H1 (cell line): Measurements from ENCODE around the gene OR6N1. TPM values are rescaled to one million over a fixed set of nuclear protein-coding genes. Genes with fewer than 3 reads are reported as not detected.

Source experiments
- CTCF ChIA-PET: fragments of 300-600 bp; sonication (Branson Sonifier 250); formaldehyde crosslinking; loops from one replicate; lab custom pipeline; 2021; ENCODE audit not compliant: partially characterized antibody; lab: Charles Lee
- POLR2A ChIA-PET: fragments of 300-600 bp; sonication (Branson Sonifier 250); formaldehyde crosslinking; loops from one replicate; lab custom pipeline; 2021; ENCODE audit warnings: inconsistent platforms; ENCODE audit not compliant: partially characterized antibody; lab: Charles Lee
- DNase-seq, 2 experiments: peaks; one replicate each; pipeline versions ENCODE4 v3.0.0 to v3.0.0-alpha.2; 2010 to 2022; ENCODE audit warnings: low spot score in 2 of 2, low read depth in 1 of 2, mixed read lengths in 1 of 2
- FAIRE-seq: peaks from 2 replicates; lab custom pipeline; 2011; peaks lifted over from hg19 to GRCh38; lab: Jason Lieb, UNC
- H2AFZ ChIP-seq: 2 replicates; pipeline ENCODE4 v1.8.1; 2012; ENCODE audit warnings: low read length, inconsistent platforms
- H2AK5ac ChIP-seq: 2 replicates; pipeline ENCODE4 v1.6.1; 2013; ENCODE audit warnings: low read depth, low read length
- H2BK120ac ChIP-seq: replicated peaks from 2 replicates; pipeline ENCODE3; 2013; ENCODE audit warnings: low read depth, low read length, inconsistent platforms
- H2BK12ac ChIP-seq: 2 replicates; pipeline ENCODE4 v1.6.1; 2013; ENCODE audit warnings: low read depth, low read length
- H2BK15ac ChIP-seq: 2 replicates; pipeline ENCODE4 v1.6.1; 2013; ENCODE audit warnings: low read length
- H2BK20ac ChIP-seq: 2 replicates; pipeline ENCODE4 v1.6.1; 2013; ENCODE audit warnings: low read length
- H2BK5ac ChIP-seq: 2 replicates; pipeline ENCODE4 v1.6.1; 2013; ENCODE audit warnings: low read depth, low read length
- H3K14ac ChIP-seq: 2 replicates; pipeline ENCODE4 v1.6.1; 2013; ENCODE audit warnings: inconsistent platforms; ENCODE audit not compliant: insufficient read length
- H3K18ac ChIP-seq: 2 replicates; pipeline ENCODE4 v1.6.1; 2013; ENCODE audit warnings: low read length; ENCODE audit errors: extremely low read depth
- H3K23ac ChIP-seq: 2 replicates; pipeline ENCODE4 v1.6.1; 2013; ENCODE audit warnings: inconsistent platforms; ENCODE audit not compliant: insufficient read length
- H3K23me2 ChIP-seq: 2 replicates; pipeline ENCODE4 v1.6.1; 2013; ENCODE audit warnings: low read depth, low read length
- H3K27ac ChIP-seq: 2 replicates; pipeline ENCODE4 v1.6.1; 2011; ENCODE audit warnings: low read depth, low read length, inconsistent platforms
- H3K27me3 ChIP-seq, 4 experiments: replicated peaks in 1 of 4; 1 replicate in 1 of 4; 2 replicates in 3 of 4; pipeline versions ENCODE4 v1.6.1 to v1.8.1; 2011 to 2013; ENCODE audit warnings: low read length in 3 of 4, mild to moderate bottlenecking in 3 of 4, inconsistent platforms in 2 of 4, mixed read lengths in 2 of 4, moderate library complexity in 1 of 4; ENCODE audit not compliant: control insufficient read depth in 3 of 4, insufficient read depth in 3 of 4; ENCODE audit errors: extremely low read depth in 1 of 4
- H3K36me3 ChIP-seq, 4 experiments: 2 replicates each; pipeline versions ENCODE4 v1.6.1 to v1.8.1; 2011 to 2013; ENCODE audit warnings: mild to moderate bottlenecking in 4 of 4, low read length in 3 of 4, moderate library complexity in 2 of 4, control low read depth in 1 of 4, inconsistent platforms in 1 of 4; ENCODE audit not compliant: insufficient read depth in 4 of 4, control insufficient read depth in 2 of 4
- H3K4ac ChIP-seq: replicated peaks from 2 replicates; pipeline ENCODE3; 2013; ENCODE audit warnings: low read length, low read depth, mixed read lengths, inconsistent platforms; ENCODE audit not compliant: insufficient read length
- H3K4me1 ChIP-seq, 4 experiments: replicated peaks in 1 of 4; 1 replicate in 1 of 4; 2 replicates in 3 of 4; pipeline versions ENCODE4 v1.6.1 to v1.8.1; 2011 to 2013; ENCODE audit warnings: low read length in 3 of 4, inconsistent platforms in 2 of 4, mixed read lengths in 1 of 4; ENCODE audit not compliant: insufficient read depth in 4 of 4, control insufficient read depth in 3 of 4
- H3K4me2 ChIP-seq, 2 experiments: 2 replicates each; pipeline versions ENCODE4 v1.6.1 to v1.8.1; 2011 to 2013; ENCODE audit warnings: low read depth in 2 of 2, low read length in 2 of 2, control low read depth in 1 of 2, inconsistent platforms in 1 of 2, mild to moderate bottlenecking in 1 of 2; ENCODE audit not compliant: insufficient read depth in 1 of 2
- H3K4me3 ChIP-seq, 4 experiments: fragments of 200-600, 300-600 bp in 1 of 4; sonication (generic), shearing (Covaris generic), sonication (Bioruptor Twin) in 1 of 4; 2 replicates each; pipeline versions ENCODE4 v1.5.1 to v1.8.1; 2011 to 2016; ENCODE audit warnings: low read length in 4 of 4, low read depth in 3 of 4, control low read depth in 2 of 4, inconsistent platforms in 2 of 4, mild to moderate bottlenecking in 2 of 4, mixed read lengths in 1 of 4, moderate library complexity in 1 of 4; ENCODE audit not compliant: insufficient read depth in 2 of 4; ENCODE audit errors: extremely low read depth in 1 of 4
- H3K56ac ChIP-seq: replicated peaks from 2 replicates; pipeline ENCODE3; 2013; ENCODE audit warnings: low read depth, mild to moderate bottlenecking, mixed read lengths, low read length, inconsistent platforms; ENCODE audit not compliant: insufficient read length
- H3K79me1 ChIP-seq: 2 replicates; pipeline ENCODE4 v1.6.1; 2013; ENCODE audit warnings: low read depth, low read length, control low read depth
- H3K79me2 ChIP-seq, 2 experiments: 2 replicates each; pipeline versions ENCODE4 v1.6.1 to v1.8.1; 2012 to 2013; ENCODE audit warnings: low read length in 2 of 2, mild to moderate bottlenecking in 2 of 2, inconsistent platforms in 1 of 2; ENCODE audit not compliant: insufficient read depth in 2 of 2, control insufficient read depth in 1 of 2
- H3K9ac ChIP-seq, 4 experiments: replicated peaks in 1 of 4; 1 replicate in 1 of 4; 2 replicates in 3 of 4; pipeline versions ENCODE4 v1.6.1 to v1.8.1; 2011 to 2013; ENCODE audit warnings: low read depth in 3 of 4, low read length in 3 of 4, control low read depth in 2 of 4, mild to moderate bottlenecking in 2 of 4, moderate library complexity in 2 of 4, inconsistent platforms in 1 of 4; ENCODE audit errors: extremely low read depth in 1 of 4
- H3K9me3 ChIP-seq, 2 experiments: 2 replicates each; pipeline versions ENCODE4 v1.6.1 to v1.8.1; 2012 to 2013; ENCODE audit warnings: mild to moderate bottlenecking in 2 of 2, moderate library complexity in 2 of 2, control low read depth in 1 of 2, inconsistent platforms in 1 of 2, low read depth in 1 of 2, low read length in 1 of 2, mixed read lengths in 1 of 2; ENCODE audit not compliant: insufficient read depth in 2 of 2
- H4K20me1 ChIP-seq, 2 experiments: replicated peaks in 1 of 2; 2 replicates each; pipeline versions ENCODE3 to v1.8.1; 2011 to 2013; ENCODE audit warnings: inconsistent platforms in 2 of 2, low read length in 2 of 2, mild to moderate bottlenecking in 1 of 2; ENCODE audit not compliant: insufficient read depth in 2 of 2, control insufficient read depth in 1 of 2
- H4K5ac ChIP-seq: 2 replicates; pipeline ENCODE4 v1.6.1; 2013; ENCODE audit warnings: low read length, low read depth, mixed read lengths, inconsistent platforms; ENCODE audit not compliant: insufficient read length
- H4K8ac ChIP-seq: 2 replicates; pipeline ENCODE4 v1.8.0; 2013; ENCODE audit warnings: mild to moderate bottlenecking, moderate library complexity, low read length, inconsistent platforms; ENCODE audit not compliant: insufficient read depth; ENCODE audit errors: extremely low read depth
- H4K91ac ChIP-seq: replicated peaks from 2 replicates; pipeline ENCODE3; 2013; ENCODE audit warnings: low read length, mixed read lengths, inconsistent platforms; ENCODE audit not compliant: insufficient read length
- ASH2L ChIP-seq: fragments of 200-600, 300-600 bp; sonication (generic); IDR thresholded peaks from one replicate; pipeline ENCODE4 v1.7.1; 2017; ENCODE audit warnings: low read length
- CHD2 ChIP-seq: IDR thresholded peaks from 2 replicates; pipeline ENCODE4 v1.6.1; 2012; ENCODE audit warnings: low read length, improper control_type of control experiment
- CTBP2 ChIP-seq: IDR thresholded peaks from 2 replicates; pipeline ENCODE4 v1.7.0; 2011; ENCODE audit warnings: borderline replicate concordance, mild to moderate bottlenecking, moderate library complexity, mixed read lengths, low read length; ENCODE audit not compliant: insufficient read depth, insufficient read length
- FOSL1 ChIP-seq: IDR thresholded peaks from 2 replicates; pipeline ENCODE4 v1.6.1; 2011; ENCODE audit warnings: mild to moderate bottlenecking, low read depth, low read length, moderate library complexity; ENCODE audit not compliant: insufficient read depth
- HDAC2 ChIP-seq, 2 experiments: fragments of 300-600 bp in 1 of 2; sonication (generic) in 1 of 2; IDR thresholded peaks; 2 replicates each; pipeline ENCODE4 v1.6.1; 2011 to 2012; ENCODE audit warnings: low read depth in 2 of 2, low read length in 2 of 2, mild to moderate bottlenecking in 2 of 2, moderate library complexity in 2 of 2, borderline replicate concordance in 1 of 2, inconsistent platforms in 1 of 2
- KDM5A ChIP-seq: fragments of 200-600 bp; IDR thresholded peaks from 2 replicates; pipeline ENCODE4 v1.7.1; 2012; ENCODE audit warnings: mild to moderate bottlenecking, low read length, inconsistent platforms, mixed read lengths
- MAFK ChIP-seq: IDR thresholded peaks from 2 replicates; pipeline ENCODE4 v1.6.1; 2012; ENCODE audit warnings: low read depth, mild to moderate bottlenecking, improper control_type of control experiment, low read length
- NANOG ChIP-seq: IDR thresholded peaks from 2 replicates; pipeline ENCODE4 v1.6.1; 2011; ENCODE audit warnings: low read length, low read depth, mild to moderate bottlenecking, inconsistent platforms; ENCODE audit not compliant: insufficient read depth, poor library complexity, severe bottlenecking
- RXRA ChIP-seq: IDR thresholded peaks from 2 replicates; pipeline ENCODE4 v1.6.1; 2011; ENCODE audit warnings: low read depth, mild to moderate bottlenecking, low read length, moderate library complexity; ENCODE audit not compliant: insufficient read depth
- ZNF274 ChIP-seq: IDR thresholded peaks from 2 replicates; pipeline ENCODE4 v1.7.0; 2012; ENCODE audit warnings: low read length, borderline replicate concordance; ENCODE audit errors: extremely low read depth
- WGBS, 2 experiments: shearing (Covaris generic) in 1 of 2; methylation state at CpG; one replicate each; pipeline versions ENCODE4 v1.1.6 to v1.1.7; 2013 to 2015; ENCODE audit warnings: low lambda C conversion rate in 2 of 2, mixed read lengths in 2 of 2, inconsistent platforms in 1 of 2, low coverage in 1 of 2, missing lambda C conversion rate in 1 of 2; ENCODE audit not compliant: insufficient replicate concordance in 2 of 2, insufficient coverage in 1 of 2, insufficient read length in 1 of 2; ENCODE audit errors: extremely low coverage in 1 of 2, missing lambda C conversion rate in 1 of 2; 5-methylcytosine and 5-hydroxymethylcytosine counted together
- polyA plus RNA-seq, 7 experiments: library from polyadenylated mRNA; depleted of rRNA in 3 of 7; stranded (reverse) in 5 of 7; unstranded in 2 of 7; fragments of >200 nt in 5 of 7; fragments of 200-250 nt in 2 of 7; gene quantifications; 1 replicate in 5 of 7; 2 replicates in 1 of 7; 4 replicates in 1 of 7; pipeline versions ENCODE4 v1.2.1 to v1.2.3, GENCODE V29; 2011 to 2013; ENCODE audit warnings: missing spikeins in 2 of 7, mixed read lengths in 2 of 7
- total RNA-seq: library from RNA; stranded (reverse); fragmentation: NEBNext Ultra II Directional; extraction: Animal tissue kit (Norgen Biotek cat#: 25700); gene quantifications from 2 replicates; pipeline ENCODE4 v1.2.1, GENCODE V29; 2021
- TF ChIP-seq, protein P1 (sequence below): IDR thresholded peaks from 2 replicates; pipeline ENCODE4 v1.6.1; 2011; ENCODE audit warnings: low read depth, mild to moderate bottlenecking, low read length; ENCODE audit not compliant: insufficient read depth
- TF ChIP-seq, protein P2 (sequence below): IDR thresholded peaks from 2 replicates; pipeline ENCODE4 v1.6.1; 2012; ENCODE audit warnings: low read length, inconsistent platforms

Gene OR6N1
- total and polyA plus RNA-seq, 2 of the 8 experiments (the other 6 are each of a cell fraction or from before 2014, with no cell fraction given) = not detected

DNA sequence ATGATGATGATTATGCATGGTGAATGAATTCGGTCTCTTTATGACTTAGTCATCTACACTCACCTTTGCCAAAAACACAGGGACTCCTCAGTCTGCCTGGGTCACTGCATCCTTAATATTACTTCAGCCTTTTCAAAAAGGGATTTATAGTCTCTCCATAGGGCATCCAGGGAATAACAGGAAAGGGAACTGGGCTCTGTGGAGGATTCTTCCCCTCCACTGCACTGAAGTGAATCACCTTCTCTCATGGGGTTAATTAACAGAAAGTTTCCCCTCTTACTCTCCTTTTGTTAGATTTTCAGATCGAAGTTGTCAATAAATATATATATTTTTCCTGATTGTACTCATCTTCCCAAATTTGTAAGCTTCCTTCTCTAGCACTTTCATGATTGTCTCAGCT is 51.4 kb downstream of the OR6N1 start, which contains the start of gene OR6K3:
Gene OR6K3 (minus strand): TSS at position 101 of the 400 bp plus-strand sequence. CDS start 2,605 bp downstream, outside the sequence.
- H3K27me3 ChIP-seq = no peaks in the 10 kb centered on the region
- no peak within 1 kb of the TSS for H4K91ac ChIP-seq
- H2BK20ac ChIP-seq = no peak within 1 kb of the TSS
- H2BK5ac ChIP-seq = no peak within 1 kb of the TSS
- H3K9ac ChIP-seq = no peak within 1 kb of the TSS
- H3K14ac ChIP-seq = no peak within 1 kb of the TSS
- no peaks in the 10 kb centered on the region for H3K9me3 ChIP-seq
- no peaks in the 10 kb centered on the region for H3K4me1 ChIP-seq
- no peaks in the 10 kb centered on the region for H3K23me2 ChIP-seq
- H4K5ac ChIP-seq = no peak within 1 kb of the TSS
- no peak within 1 kb of the TSS for H3K18ac ChIP-seq
- FAIRE-seq = no peak
- H3K27ac ChIP-seq = no peak within 1 kb of the TSS
- H2BK12ac ChIP-seq = no peak within 1 kb of the TSS
- WGBS, 2 experiments = 94% methylated on average over 2 of the region's 2 CpGs; no CpG with 5 or more reads in 1 of the 2 experiments
- H3K79me2 ChIP-seq = no peaks in the 10 kb centered on the region
- H3K4ac ChIP-seq = no peak within 1 kb of the TSS
- no peak within 1 kb of the TSS for H2BK120ac ChIP-seq
- no peak within 1 kb of the TSS for H2AFZ ChIP-seq
- no peaks in the 10 kb centered on the region for H3K79me1 ChIP-seq
- H4K8ac ChIP-seq = no peak within 1 kb of the TSS
- H3K4me3 ChIP-seq = no peak within 1 kb of the TSS
- H2BK15ac ChIP-seq = no peak within 1 kb of the TSS
- H3K36me3 ChIP-seq = no peaks in the 10 kb centered on the region
- ChIA-PET CTCF (no interaction called here), POLR2A (no interaction called here)
- DNase-seq = no peak
- no peak within 1 kb of the TSS for H3K23ac ChIP-seq
- H3K4me2 ChIP-seq = no peak within 1 kb of the TSS
- H3K56ac ChIP-seq = no peak within 1 kb of the TSS
- H4K20me1 ChIP-seq = no peaks in the 10 kb centered on the region
- no peak within 1 kb of the TSS for H2AK5ac ChIP-seq
- no peak for TF ChIP-seq RXRA
- no peak for TF ChIP-seq CTBP2
- no peak for TF ChIP-seq HDAC2 (IDR thresholded peaks at IDR 0.05; ENCODE audit: borderline replicate concordance in 1 of 2, low read depth in 2 of 2, low read length in 2 of 2)
- TF ChIP-seq, protein P1, sequence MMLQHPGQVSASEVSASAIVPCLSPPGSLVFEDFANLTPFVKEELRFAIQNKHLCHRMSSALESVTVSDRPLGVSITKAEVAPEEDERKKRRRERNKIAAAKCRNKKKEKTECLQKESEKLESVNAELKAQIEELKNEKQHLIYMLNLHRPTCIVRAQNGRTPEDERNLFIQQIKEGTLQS = no peak
- TF ChIP-seq ZNF274 = no peak
- TF ChIP-seq NANOG = no peak
- no peak for TF ChIP-seq KDM5A
- no peak for TF ChIP-seq FOSL1
- TF ChIP-seq ASH2L = no peak
- no peak for TF ChIP-seq CHD2
- no peak for TF ChIP-seq MAFK
- TF ChIP-seq, protein P2, sequence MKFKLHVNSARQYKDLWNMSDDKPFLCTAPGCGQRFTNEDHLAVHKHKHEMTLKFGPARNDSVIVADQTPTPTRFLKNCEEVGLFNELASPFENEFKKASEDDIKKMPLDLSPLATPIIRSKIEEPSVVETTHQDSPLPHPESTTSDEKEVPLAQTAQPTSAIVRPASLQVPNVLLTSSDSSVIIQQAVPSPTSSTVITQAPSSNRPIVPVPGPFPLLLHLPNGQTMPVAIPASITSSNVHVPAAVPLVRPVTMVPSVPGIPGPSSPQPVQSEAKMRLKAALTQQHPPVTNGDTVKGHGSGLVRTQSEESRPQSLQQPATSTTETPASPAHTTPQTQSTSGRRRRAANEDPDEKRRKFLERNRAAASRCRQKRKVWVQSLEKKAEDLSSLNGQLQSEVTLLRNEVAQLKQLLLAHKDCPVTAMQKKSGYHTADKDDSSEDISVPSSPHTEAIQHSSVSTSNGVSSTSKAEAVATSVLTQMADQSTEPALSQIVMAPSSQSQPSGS = no peak
